Measurements from ENCODE around the gene ZNF425. TPM values are rescaled to one million over a fixed set of nuclear protein-coding genes. Genes with fewer than 3 reads are reported as not detected.
"Not testable (repeated sequence)": the region's sequence is repeated elsewhere in the genome, so short reads cannot be mapped to it uniquely, and the experiment has no call there.

The ZNF425 gene
- total RNA-seq, 1 experiment from 2014 or later: 1.4 TPM

GRCh38 chr7:149130572-149131198 lies 4.6 kb upstream of the ZNF425 start:
- DNase-seq (ENCODE audit: low read depth): no peak

GRCh38 chr7:149126662-149127266 lies 640 bp upstream of the ZNF425 start:
- peak; percentile 73 for DNase-seq (ENCODE audit: low read depth)

GRCh38 chr7:149125189-149125862 lies 798 bp downstream of the ZNF425 start:
- no peak for DNase-seq (ENCODE audit: low read depth)

- peak; percentile 53 for DNase-seq (ENCODE audit: low read depth)
These were observed 16.2 kb downstream of the ZNF425 start for GRCh38 chr7:149109969-149110368.

GRCh38 chr7:149104749-149105148 lies 21.4 kb downstream of the ZNF425 start:
- DNase-seq (ENCODE audit: low read depth): no peak

- DNase-seq (ENCODE audit: low read depth): no peak
These were observed 21.9 kb downstream of the ZNF425 start for GRCh38 chr7:149104214-149104613.

- no peak for DNase-seq (ENCODE audit: low read depth)
These were observed 22.7 kb downstream of the ZNF425 start for GRCh38 chr7:149103424-149103823.

- DNase-seq (ENCODE audit: low read depth): no peak
These were observed 23.5 kb downstream of the ZNF425 start for GRCh38 chr7:149102666-149103065.

GRCh38 chr7:149100821-149101220 lies 25.3 kb downstream of the ZNF425 start:
- DNase-seq (ENCODE audit: low read depth): no peak

- DNase-seq (ENCODE audit: low read depth): no peak
These were observed 27.1 kb downstream of the ZNF425 start for GRCh38 chr7:149099058-149099457.

- DNase-seq (ENCODE audit: low read depth): no peak
These were observed 29.0 kb downstream of the ZNF425 start for GRCh38 chr7:149097088-149097487.

GRCh38 chr7:149093228-149093627 lies 32.9 kb downstream of the ZNF425 start:
- DNase-seq (ENCODE audit: low read depth): no peak

- DNase-seq (ENCODE audit: low read depth): not testable (repeated sequence)
These were observed 33.9 kb downstream of the ZNF425 start for GRCh38 chr7:149092244-149092643.

GRCh38 chr7:149090397-149091195 lies 35.5 kb downstream of the ZNF425 start, which contains the start of gene ZNF786:
Gene ZNF786 (minus strand): TSS chr7:149090718. CDS start chr7:149090640, 78 bp downstream.
- peak; percentile 98 for DNase-seq (ENCODE audit: low read depth)

- DNase-seq (ENCODE audit: low read depth): no peak
These were observed 38.7 kb downstream of the ZNF425 start for GRCh38 chr7:149087376-149087775.

- no peak for DNase-seq (ENCODE audit: low read depth)
These were observed 40.3 kb downstream of the ZNF425 start for GRCh38 chr7:149085866-149086265.

- no peak for DNase-seq (ENCODE audit: low read depth)
These were observed 41.7 kb downstream of the ZNF425 start for GRCh38 chr7:149084407-149084806.

GRCh38 chr7:149081914-149082313 lies 44.2 kb downstream of the ZNF425 start:
- no peak for DNase-seq (ENCODE audit: low read depth)

- no peak for DNase-seq (ENCODE audit: low read depth)
These were observed 48.5 kb downstream of the ZNF425 start for GRCh38 chr7:149077594-149077993.

GRCh38 chr7:149075286-149075685 lies 50.8 kb downstream of the ZNF425 start:
- no peak for DNase-seq (ENCODE audit: low read depth)

GRCh38 chr7:149074116-149074885 lies 51.8 kb downstream of the ZNF425 start:
- no peak for DNase-seq (ENCODE audit: low read depth)

GRCh38 chr7:149072438-149072775 lies 53.7 kb downstream of the ZNF425 start:
- DNase-seq (ENCODE audit: low read depth): no peak

Measured in Daoy (cell line).